Spleen (tissue), 11 donors: Measurements from ENCODE around the gene PMM2. TPM values are rescaled to one million over a fixed set of nuclear protein-coding genes. Genes with fewer than 3 reads are reported as not detected.
"Not testable (repeated sequence)": the region's sequence is repeated elsewhere in the genome, so short reads cannot be mapped to it uniquely, and the experiment has no call there.

Experiments
- DNase-seq: peaks from one replicate; pipeline ENCODE4 v3.0.0-alpha.2; 2020
- H3K27ac ChIP-seq, 8 donors: fragments of 200-600 bp; sonication (generic) in 7 of 8; 1 replicate in 4 of 8; 2 replicates in 4 of 8; pipeline versions ENCODE4 v1.5.0 to v1.8.0; 2016 to 2021; ENCODE audit warnings: inconsistent platforms in 4 of 8, mild to moderate bottlenecking in 4 of 8, moderate library complexity in 1 of 8
- H3K27me3 ChIP-seq, 7 donors: fragments of 200-600 bp; sonication (generic) in 6 of 7; replicated peaks in 1 of 7; 1 replicate in 4 of 7; 2 replicates in 3 of 7; pipeline versions ENCODE4 v1.5.0 to v1.8.0; 2016 to 2021; ENCODE audit warnings: inconsistent platforms in 3 of 7, mild to moderate bottlenecking in 1 of 7
- H3K36me3 ChIP-seq, 6 donors: fragments of 200-600 bp; sonication (generic) in 5 of 6; 1 replicate in 4 of 6; 2 replicates in 2 of 6; pipeline versions ENCODE4 v1.5.0 to v1.8.0; 2016 to 2021; ENCODE audit warnings: inconsistent platforms in 2 of 6
- H3K4me1 ChIP-seq, 6 donors: fragments of 200-600 bp; sonication (generic) in 5 of 6; 1 replicate in 3 of 6; 2 replicates in 3 of 6; pipeline versions ENCODE4 v1.5.0 to v1.8.0; 2016 to 2021; ENCODE audit warnings: inconsistent platforms in 3 of 6
- H3K4me3 ChIP-seq, 8 donors: fragments of 200-600 bp; sonication (generic) in 7 of 8; 1 replicate in 4 of 8; 2 replicates in 4 of 8; pipeline versions ENCODE4 v1.5.0 to v1.8.0; 2016 to 2021; ENCODE audit warnings: inconsistent platforms in 4 of 8, mild to moderate bottlenecking in 4 of 8, moderate library complexity in 2 of 8
- H3K9me3 ChIP-seq, 8 donors: fragments of 200-600 bp; sonication (generic) in 7 of 8; 1 replicate in 4 of 8; 2 replicates in 4 of 8; pipeline versions ENCODE4 v1.5.0 to v1.8.0; 2016 to 2021; ENCODE audit warnings: inconsistent platforms in 4 of 8
- CTCF ChIP-seq, 11 experiments: fragments of 200-600 bp in 7 of 11; fragments of 450-650 bp in 4 of 11; sonication (generic) in 4 of 11; IDR thresholded peaks in 8 of 11; conservative IDR thresholded peaks in 3 of 11; 1 replicate in 7 of 11; 2 replicates in 4 of 11; pipeline versions ENCODE4 v1.4.0 to v1.8.0; 2016 to 2021; ENCODE audit warnings: antibody characterized with exemption in 11 of 11, inconsistent platforms in 4 of 11, mild to moderate bottlenecking in 1 of 11
- POLR2A ChIP-seq, 3 donors: fragments of 450-650 bp; IDR thresholded peaks; one replicate each; pipeline ENCODE4 v1.5.1; 2017; ENCODE audit warnings: antibody characterized with exemption in 3 of 3, mild to moderate bottlenecking in 1 of 3
- POLR2AphosphoS5 ChIP-seq, 3 donors: sonication (generic); formaldehyde crosslinking; IDR thresholded peaks; one replicate each; pipeline ENCODE4 v1.5.1; 2017; ENCODE audit warnings: antibody characterized with exemption in 3 of 3
- WGBS, 5 donors: extraction: QIAGEN DNeasy Blood & Tissue Kit in 3 of 5; methylation state at CpG; one replicate each; pipeline versions ENCODE4 v1.1.5 to v1.1.7; 2013 to 2018; 5-methylcytosine and 5-hydroxymethylcytosine counted together
- intact Hi-C: fragments of 100-400 bp; cut with DNase I; formaldehyde crosslinking; loops from one replicate; pipeline ENCODE4 v1.15.0; 2023; ENCODE audit warnings: low total_unique reads
- polyA plus RNA-seq, 3 donors: library from polyadenylated mRNA; stranded (reverse); fragments of 200-250 nt; gene quantifications; one replicate each; pipeline ENCODE4 v1.2.1, GENCODE V29; 2013
- total RNA-seq, 7 donors: library from RNA; depleted of rRNA in 3 of 7; stranded (reverse); fragments of >200 nt in 3 of 7; fragmentation: NEBNext Ultra II Directional in 4 of 7; extraction: Animal tissue kit (Norgen Biotek cat#: 25700) in 4 of 7; gene quantifications; one replicate each; pipeline versions ENCODE4 v1.1.0 to v1.2.1, GENCODE V29; 2016 to 2021
- donor health status: healthy with polysubstance abuse.
- donor health status: DM: no; HTN: no; CAD: no; lungs with moderate emphysema.
- donor health status: DM: no; HTN: no; CAD: no.
- donor health status: Bipolar disorder and iron deficiency.
- donor health status: healthy.
- donor health status: DM: no; HTN: no; CAD: no.
- donor health status: DM: yes; HTN: yes; CAD: no.

The PMM2 gene
- total and polyA plus RNA-seq, 10 donors, result 13.0 to 38.8 (median 30.8) TPM

GRCh38 chr16:8801701-8802100 lies 4.1 kb downstream of the PMM2 start:
- WGBS, 5 donors, result 94 to 98% (median 96%) methylated on average over 4 of the region's 4 CpGs
- TF ChIP-seq CTCF (IDR thresholded peaks at IDR 0.05 in 8 of 11, conservative IDR thresholded peaks at IDR 0.05 in 3 of 11), result no peak
- Histone ChIP-seq H3K4me1 (peaks cover 16 to 43% (median 29%) of the 10 kb centered on the region in 6 donors), H3K9me3 (no peaks in the 10 kb centered on the region), H3K4me3 (no peak overlapping the region), H3K27me3 (no peaks in the 10 kb centered on the region), H3K36me3 (peaks cover 0 to 62% (median 51%) of the 10 kb centered on the region in 6 donors), H3K27ac (no peak overlapping the region)
- intact Hi-C loops, result no loop called here
- no peak for DNase-seq

GRCh38 chr16:8803733-8804132 lies 6.1 kb downstream of the PMM2 start:
- H3K27me3 ChIP-seq, DNase-seq, H3K4me3 ChIP-seq, H3K9me3 ChIP-seq, intact Hi-C loops, H3K27ac ChIP-seq: not testable (repeated sequence)
- Histone ChIP-seq H3K4me1 (peaks cover 10 to 29% (median 19%) of the 10 kb centered on the region in 6 donors), H3K36me3 (peaks cover 6 to 82% (median 71%) of the 10 kb centered on the region in 6 donors)
- WGBS, 5 donors, result 89 to 95% (median 93%) methylated on average over 11 to 12 of the region's 12 CpGs

- intact Hi-C loops, result no loop called here
- WGBS, 5 donors, result 84 to 93% (median 90%) methylated on average over 6 of the region's 6 CpGs
- Histone ChIP-seq H3K36me3 (peaks cover 10 to 88% (median 76%) of the 10 kb centered on the region in 6 donors), H3K27ac (no peak overlapping the region), H3K9me3 (no peaks in the 10 kb centered on the region), H3K4me3 (no peak overlapping the region), H3K27me3 (no peaks in the 10 kb centered on the region), H3K4me1 (peaks cover 4 to 23% (median 13%) of the 10 kb centered on the region in 6 donors)
- no peak for DNase-seq
- no peak for TF ChIP-seq CTCF (IDR thresholded peaks at IDR 0.05 in 8 of 11, conservative IDR thresholded peaks at IDR 0.05 in 3 of 11)
- TF ChIP-seq POLR2AphosphoS5 (IDR thresholded peaks at IDR 0.05), result no peak
- no peak for TF ChIP-seq POLR2A (IDR thresholded peaks at IDR 0.05)
Measured at GRCh38 chr16:8804313-8804712, 6.7 kb downstream of the PMM2 start.

- no peak for TF ChIP-seq POLR2AphosphoS5 (IDR thresholded peaks at IDR 0.05)
- no peak for TF ChIP-seq POLR2A (IDR thresholded peaks at IDR 0.05)
- no peak for TF ChIP-seq CTCF (IDR thresholded peaks at IDR 0.05 in 8 of 11, conservative IDR thresholded peaks at IDR 0.05 in 3 of 11)
- H3K27me3 ChIP-seq, result no peaks in the 10 kb centered on the region
- intact Hi-C loops, result no loop called here
- 91 to 96% (median 96%) methylated on average over 13 of the region's 13 CpGs for WGBS, 5 donors
- H3K9me3 ChIP-seq, result no peaks in the 10 kb centered on the region
- H3K27ac ChIP-seq, result no peak overlapping the region
- H3K36me3 ChIP-seq, result peaks cover 10 to 100% (median 97%) of the 10 kb centered on the region in 6 donors
- no peak for DNase-seq
- peaks cover 0 to 4% (median 0%) of the 10 kb centered on the region in 6 donors for H3K4me1 ChIP-seq
- H3K4me3 ChIP-seq, result no peak overlapping the region
Measured at GRCh38 chr16:8806272-8806983, 8.8 kb downstream of the PMM2 start.
